Erythroblast (primary cell): Measurements from ENCODE around the gene C15orf39.
"Not testable (repeated sequence)": the region's sequence is repeated elsewhere in the genome, so short reads cannot be mapped to it uniquely, and the experiment has no call there.

Source experiments
- GATA1 ChIP-seq: IDR thresholded peaks from 2 replicates; pipeline ENCODE4 v1.6.1; 2011; ENCODE audit warnings: low read depth, mild to moderate bottlenecking, control low read depth, low read length, moderate library complexity
- POLR2A ChIP-seq: IDR thresholded peaks from 2 replicates; pipeline ENCODE4 v1.6.1; 2011; ENCODE audit warnings: mild to moderate bottlenecking, low read length

DNA sequence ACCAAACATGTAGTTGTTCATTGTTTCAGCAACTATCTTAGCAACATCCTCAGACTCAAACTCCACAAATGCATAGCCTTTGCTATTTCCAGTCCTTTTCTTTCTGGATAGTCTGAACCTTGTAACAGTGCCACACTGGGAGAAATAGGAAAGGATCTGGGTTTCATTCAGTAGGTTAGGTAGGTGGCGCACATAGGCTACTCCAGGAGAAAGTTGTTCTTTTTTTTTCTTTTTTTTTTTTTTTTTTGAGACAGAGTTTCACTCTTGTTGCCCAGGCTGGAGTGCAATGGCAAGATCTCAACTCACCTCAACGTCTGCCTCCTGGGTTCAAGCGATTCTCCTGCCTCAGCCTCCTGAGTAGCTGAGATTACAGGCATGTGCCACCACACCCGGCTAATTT is 50.6 kb downstream of the C15orf39 start:
- TF ChIP-seq POLR2A, GATA1: not testable (repeated sequence)
